ENCODE measurements around the gene GRIK4. TPM values are rescaled to one million over a fixed set of nuclear protein-coding genes. Genes with fewer than 3 reads are reported as not detected.

The GRIK4 gene
- total and polyA plus RNA-seq, 12 donors, result 0.33 to 4.8 (median 3.0) TPM

DNA sequence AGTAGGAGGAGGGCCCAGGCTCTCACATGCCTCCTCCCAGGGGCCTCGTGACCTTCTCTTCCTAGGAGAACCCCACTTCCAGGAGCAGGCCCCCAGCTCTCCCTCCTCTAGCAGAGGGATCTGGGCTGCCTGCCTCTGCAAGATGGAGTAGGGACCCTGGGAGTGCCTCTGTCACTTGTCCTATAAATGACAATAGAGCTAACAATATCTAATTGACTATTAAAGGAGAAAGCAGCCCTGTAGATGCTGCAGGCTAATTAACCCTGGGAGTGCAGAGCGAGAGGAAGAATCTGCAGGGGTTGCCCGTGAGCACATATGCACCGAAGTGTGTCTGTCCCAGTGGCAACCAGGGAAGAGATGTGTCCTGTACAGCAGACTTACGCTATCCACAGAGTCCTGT lies 184.4 kb downstream of the GRIK4 start:
- DNase-seq, result no peak
- no peaks in the 10 kb centered on the region for H3K4me1 ChIP-seq (replicated peaks in 1 of 2)
- no peak overlapping the region for H3K4me3 ChIP-seq
- TF ChIP-seq, protein P1, sequence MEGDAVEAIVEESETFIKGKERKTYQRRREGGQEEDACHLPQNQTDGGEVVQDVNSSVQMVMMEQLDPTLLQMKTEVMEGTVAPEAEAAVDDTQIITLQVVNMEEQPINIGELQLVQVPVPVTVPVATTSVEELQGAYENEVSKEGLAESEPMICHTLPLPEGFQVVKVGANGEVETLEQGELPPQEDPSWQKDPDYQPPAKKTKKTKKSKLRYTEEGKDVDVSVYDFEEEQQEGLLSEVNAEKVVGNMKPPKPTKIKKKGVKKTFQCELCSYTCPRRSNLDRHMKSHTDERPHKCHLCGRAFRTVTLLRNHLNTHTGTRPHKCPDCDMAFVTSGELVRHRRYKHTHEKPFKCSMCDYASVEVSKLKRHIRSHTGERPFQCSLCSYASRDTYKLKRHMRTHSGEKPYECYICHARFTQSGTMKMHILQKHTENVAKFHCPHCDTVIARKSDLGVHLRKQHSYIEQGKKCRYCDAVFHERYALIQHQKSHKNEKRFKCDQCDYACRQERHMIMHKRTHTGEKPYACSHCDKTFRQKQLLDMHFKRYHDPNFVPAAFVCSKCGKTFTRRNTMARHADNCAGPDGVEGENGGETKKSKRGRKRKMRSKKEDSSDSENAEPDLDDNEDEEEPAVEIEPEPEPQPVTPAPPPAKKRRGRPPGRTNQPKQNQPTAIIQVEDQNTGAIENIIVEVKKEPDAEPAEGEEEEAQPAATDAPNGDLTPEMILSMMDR (IDR thresholded peaks at IDR 0.05), result no peak
- no peak for TF ChIP-seq POLR2A (IDR thresholded peaks at IDR 0.05)
- H3K9me3 ChIP-seq (replicated peaks in 1 of 3), result no peaks in the 10 kb centered on the region
- 89 to 99% (median 93%) methylated on average over 4 to 5 of the region's 5 CpGs for WGBS, 4 donors
- no peaks in the 10 kb centered on the region for H3K36me3 ChIP-seq (replicated peaks in 1 of 2)
- H3K27ac ChIP-seq, result no peak overlapping the region
- intact Hi-C loops (cut with DNase I), result no loop called here
- H3K27me3 ChIP-seq, result no peaks in the 10 kb centered on the region

- 74 to 87% (median 76%) methylated on average over 10 to 11 of the region's 11 CpGs for WGBS, 4 donors
- H3K36me3 ChIP-seq (replicated peaks in 1 of 2), result no peaks in the 10 kb centered on the region
- intact Hi-C loops (cut with DNase I), result no loop called here
- TF ChIP-seq, protein P1 (IDR thresholded peaks at IDR 0.05), result no peak
- TF ChIP-seq POLR2A (IDR thresholded peaks at IDR 0.05), result no peak
- no peak overlapping the region for H3K4me3 ChIP-seq
- no peak for DNase-seq
- no peak overlapping the region for H3K27ac ChIP-seq
- no peaks in the 10 kb centered on the region for H3K9me3 ChIP-seq (replicated peaks in 1 of 3)
- H3K27me3 ChIP-seq, result no peaks in the 10 kb centered on the region
- no peaks in the 10 kb centered on the region for H3K4me1 ChIP-seq (replicated peaks in 1 of 2)
Observed at GRCh38 chr11:120696597-120697218, 185.2 kb downstream of the GRIK4 start.

- no peaks in the 10 kb centered on the region for H3K4me1 ChIP-seq (replicated peaks in 1 of 2)
- TF ChIP-seq, protein P1 (IDR thresholded peaks at IDR 0.05), result no peak
- TF ChIP-seq POLR2A (IDR thresholded peaks at IDR 0.05), result no peak
- intact Hi-C loops (cut with DNase I), result no loop called here
- WGBS, 4 donors, result 83 to 92% (median 90%) methylated on average over 6 of the region's 6 CpGs
- no peak overlapping the region for H3K4me3 ChIP-seq
- DNase-seq, result no peak
- no peaks in the 10 kb centered on the region for H3K27me3 ChIP-seq
- no peak overlapping the region for H3K27ac ChIP-seq
- no peaks in the 10 kb centered on the region for H3K36me3 ChIP-seq (replicated peaks in 1 of 2)
- no peaks in the 10 kb centered on the region for H3K9me3 ChIP-seq (replicated peaks in 1 of 3)
Observed at GRCh38 chr11:120698918-120699317, 187.4 kb downstream of the GRIK4 start.

DNA sequence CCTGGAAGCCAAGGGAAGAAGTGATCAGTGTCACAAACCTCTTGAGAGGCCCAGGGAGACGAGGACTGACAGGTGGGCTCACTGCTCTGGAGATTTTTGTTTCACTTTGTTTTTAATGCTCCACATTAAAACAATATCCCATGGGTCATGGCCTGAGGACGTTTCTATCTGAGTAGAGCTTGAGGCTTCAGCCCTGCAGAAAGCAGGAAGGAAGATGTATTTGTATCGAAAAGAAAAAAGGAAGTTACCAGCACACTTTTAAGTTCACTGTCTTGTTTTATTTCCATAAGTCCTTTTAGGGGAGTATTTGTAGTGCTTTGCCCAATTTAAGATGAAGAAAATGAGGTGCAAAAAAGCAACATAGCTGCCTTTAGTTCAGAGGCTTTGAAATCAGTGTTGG lies 191.1 kb downstream of the GRIK4 start:
- Histone ChIP-seq H3K9me3 (replicated peaks in 1 of 3) (no peaks in the 10 kb centered on the region), H3K4me3 (no peak overlapping the region), H3K4me1 (replicated peaks in 1 of 2) (no peaks in the 10 kb centered on the region), H3K36me3 (replicated peaks in 1 of 2) (no peaks in the 10 kb centered on the region), H3K27ac (no peak overlapping the region), H3K27me3 (no peaks in the 10 kb centered on the region)
- 53 to 64% (median 56%) methylated on average over 3 of the region's 3 CpGs for WGBS, 4 donors
- TF ChIP-seq, protein P1 (IDR thresholded peaks at IDR 0.05), result no peak
- no peak for TF ChIP-seq POLR2A (IDR thresholded peaks at IDR 0.05)
- no peak for DNase-seq
- intact Hi-C loops (cut with DNase I), result no loop called here
